Measurements from ENCODE around the gene KPNA3. TPM values are rescaled to one million over a fixed set of nuclear protein-coding genes. Genes with fewer than 3 reads are reported as not detected.
"Not testable (repeated sequence)": the region's sequence is repeated elsewhere in the genome, so short reads cannot be mapped to it uniquely, and the experiment has no call there.

The KPNA3 gene
- total and polyA plus RNA-seq, 9 donors, result 9.1 to 30.9 (median 19.6) TPM

- 73 to 81% (median 80%) methylated on average over 2 of the region's 2 CpGs for WGBS, 3 donors
These were observed 81.1 kb downstream of the KPNA3 start for GRCh38 chr13:49711218-49711863.

GRCh38 chr13:49704264-49704663, 88.2 kb downstream of the KPNA3 start:
- 95 to 97% (median 96%) methylated on average over 7 of the region's 7 CpGs for WGBS, 3 donors
- H3K4me1 ChIP-seq (ENCODE audit: insufficient read depth), result not testable (repeated sequence)

More at GRCh38 chr13:49711218-49711863, 81.1 kb downstream of the KPNA3 start:
- intact Hi-C loops (cut with DNase I), result no loop called here
- H3K27me3 ChIP-seq, result no peaks in the 10 kb centered on the region
- H3K36me3 ChIP-seq, result no peaks in the 10 kb centered on the region
- no peak for DNase-seq
- H3K27ac ChIP-seq, result no peak overlapping the region
- H3K4me3 ChIP-seq, result no peak overlapping the region
- TF ChIP-seq CTCF (IDR thresholded peaks at IDR 0.05) (no peak), POLR2A (IDR thresholded peaks at IDR 0.05) (no peak), EP300 (IDR thresholded peaks at IDR 0.05) (no peak)
- no peaks in the 10 kb centered on the region for H3K4me1 ChIP-seq (ENCODE audit: insufficient read depth)
- no peaks in the 10 kb centered on the region for H3K9me3 ChIP-seq

GRCh38 chr13:49701491-49701890, 91.0 kb downstream of the KPNA3 start:
- Histone ChIP-seq H3K4me1 (ENCODE audit: insufficient read depth) (no peaks in the 10 kb centered on the region), H3K27me3 (no peaks in the 10 kb centered on the region), H3K9me3 (no peaks in the 10 kb centered on the region), H3K27ac (no peak overlapping the region), H3K36me3 (no peaks in the 10 kb centered on the region), H3K4me3 (no peak overlapping the region)
- no peak for DNase-seq
- intact Hi-C loops (cut with DNase I), result no loop called here
- TF ChIP-seq CTCF (IDR thresholded peaks at IDR 0.05), result no peak
- no peak for TF ChIP-seq POLR2A (IDR thresholded peaks at IDR 0.05)
- TF ChIP-seq EP300 (IDR thresholded peaks at IDR 0.05), result no peak

More at GRCh38 chr13:49704264-49704663, 88.2 kb downstream of the KPNA3 start:
- H3K27me3 ChIP-seq; intact Hi-C loops (cut with DNase I); H3K27ac ChIP-seq; H3K9me3 ChIP-seq; DNase-seq; H3K4me3 ChIP-seq; H3K36me3 ChIP-seq: not testable (repeated sequence)

GRCh38 chr13:49697468-49697867, 95.0 kb downstream of the KPNA3 start:
- TF ChIP-seq POLR2A (IDR thresholded peaks at IDR 0.05), result no peak
- DNase-seq, result no peak
- H3K27me3 ChIP-seq, result no peaks in the 10 kb centered on the region
- no peaks in the 10 kb centered on the region for H3K36me3 ChIP-seq
- no peaks in the 10 kb centered on the region for H3K9me3 ChIP-seq
- no peak overlapping the region for H3K27ac ChIP-seq
- no peaks in the 10 kb centered on the region for H3K4me1 ChIP-seq (ENCODE audit: insufficient read depth)
- intact Hi-C loops (cut with DNase I), result no loop called here
- 97 to 98% (median 98%) methylated on average over 3 of the region's 3 CpGs for WGBS, 3 donors
- H3K4me3 ChIP-seq, result no peak overlapping the region

GRCh38 chr13:49694446-49694845, 98.0 kb downstream of the KPNA3 start:
- 67 to 85% (median 78%) methylated on average over 1 of the region's 1 CpG for whole genome bisulfite sequencing, 3 donors
- no peak overlapping the region for H3K27ac ChIP-seq
- TF ChIP-seq EP300 (IDR thresholded peaks at IDR 0.05) (no peak), CTCF (IDR thresholded peaks at IDR 0.05) (no peak), POLR2A (IDR thresholded peaks at IDR 0.05) (no peak)
- peaks cover 2% of the 10 kb centered on the region for H3K4me1 ChIP-seq (ENCODE audit: insufficient read depth)
- no peak overlapping the region for H3K4me3 ChIP-seq
- no peaks in the 10 kb centered on the region for H3K9me3 ChIP-seq
- no peaks in the 10 kb centered on the region for H3K27me3 ChIP-seq
- intact Hi-C loops (cut with DNase I), result loop anchor here in 1 of 4 donors (5.0 kb wide), 1 partner anchor 98 kb away; the partner anchor contains the start of gene KPNA3
- H3K36me3 ChIP-seq, result no peaks in the 10 kb centered on the region
- DNase-seq, result no peak

Data from ovary (tissue), 9 donors.